HEK293 (cell line): ENCODE data around the gene DLG1.

Experiments used
- CTCF ChIP-seq: fragments of 450-650 bp; formaldehyde crosslinking; IDR thresholded peaks from 2 replicates; pipeline ENCODE4 v1.5.1; 2016; ENCODE audit warnings: missing biosample characterization, missing genetic modification characterization
- ELK4 ChIP-seq: IDR thresholded peaks from 2 replicates; pipeline ENCODE4 v1.6.1; 2011; ENCODE audit warnings: mild to moderate bottlenecking, low read depth, low read length, borderline replicate concordance
- PRDM10 ChIP-seq: fragments of 450-650 bp; formaldehyde crosslinking; IDR thresholded peaks from 2 replicates; pipeline ENCODE4 v1.5.1; 2016; ENCODE audit warnings: missing biosample characterization, missing genetic modification characterization
- REST ChIP-seq: fragments of 450-650 bp; formaldehyde crosslinking; IDR thresholded peaks from 2 replicates; pipeline ENCODE4 v1.5.1; 2016; ENCODE audit warnings: missing biosample characterization, missing genetic modification characterization
- ZNF112 ChIP-seq: fragments of 450-650 bp; formaldehyde crosslinking; IDR thresholded peaks from 2 replicates; pipeline ENCODE4 v1.5.0; 2017; ENCODE audit warnings: missing biosample characterization, missing genetic modification characterization
- ZNF654 ChIP-seq: fragments of 450-650 bp; formaldehyde crosslinking; IDR thresholded peaks from 2 replicates; pipeline ENCODE4 v1.5.1; 2016; ENCODE audit warnings: low read depth, missing biosample characterization, missing genetic modification characterization

GRCh38 chr3:197205265-197205664 lies 93.1 kb downstream of the DLG1 start:
- TF ChIP-seq ELK4: no peak
- TF ChIP-seq PRDM10 (tag by site-specific recombination): no peak
- TF ChIP-seq ZNF112 (tag by site-specific recombination): no peak
- TF ChIP-seq CTCF: no peak
- TF ChIP-seq REST (tag by site-specific recombination): no peak
- TF ChIP-seq ZNF654 (tag by site-specific recombination): no peak
